OCI-LY7 (cell line): ENCODE data around the gene GPR137C. TPM values are rescaled to one million over a fixed set of nuclear protein-coding genes. Genes with fewer than 3 reads are reported as not detected.

ENCODE experiments used
- BruUV-seq: library from RNA; stranded (reverse); fragments of 400-500 nt; replicated peaks from 2 replicates; lab custom pipeline; 2021; lab: Mats Ljungman, UMichigan
- CTCF ChIA-PET: fragments of 300-600 bp; sonication (Branson Sonifier 250); formaldehyde crosslinking; loops from one replicate; lab custom pipeline; 2022; ENCODE audit warnings: antibody characterized with exemption; ENCODE audit not compliant: unreplicated experiment; lab: Charles Lee
- POLR2A ChIA-PET: fragments of 300-600 bp; sonication (Branson Sonifier 250); formaldehyde crosslinking; loops from one replicate; lab custom pipeline; 2022; ENCODE audit warnings: antibody characterized with exemption; lab: Charles Lee
- DNase-seq: peaks from one replicate; pipeline ENCODE4 v3.0.0-alpha.2; 2015; ENCODE audit warnings: low spot score
- H2AFZ ChIP-seq: fragments of 200-600 bp; sonication (generic), shearing (Covaris generic); 2 replicates; pipeline ENCODE4 v1.6.1; 2014; ENCODE audit warnings: mild to moderate bottlenecking, antibody characterized with exemption, low read length, moderate library complexity
- H3K27ac ChIP-seq: fragments of 200-600 bp; sonication (generic); 2 replicates; pipeline ENCODE4 v1.5.1; 2014; ENCODE audit warnings: mixed run types, low read depth, mild to moderate bottlenecking, moderate library complexity, low read length, inconsistent platforms; ENCODE audit not compliant: poor library complexity, severe bottlenecking
- H3K36me3 ChIP-seq: fragments of 200-600 bp; sonication (generic); 2 replicates; pipeline ENCODE4 v1.6.1; 2014; ENCODE audit warnings: mild to moderate bottlenecking, antibody characterized with exemption, low read length, moderate library complexity, mixed read lengths; ENCODE audit not compliant: insufficient read depth
- H3K4me1 ChIP-seq: fragments of 200-600 bp; sonication (generic); 2 replicates; pipeline ENCODE4 v1.5.1; 2014; ENCODE audit warnings: mild to moderate bottlenecking, low read length; ENCODE audit not compliant: insufficient read depth, poor library complexity, severe bottlenecking
- H3K4me2 ChIP-seq: fragments of 200-600 bp; sonication (generic); 2 replicates; pipeline ENCODE4 v1.6.1; 2014; ENCODE audit warnings: mild to moderate bottlenecking, low read length
- H3K4me3 ChIP-seq: fragments of 200-600 bp; sonication (generic); 2 replicates; pipeline ENCODE4 v1.5.1; 2014; ENCODE audit warnings: mild to moderate bottlenecking, low read depth, low read length; ENCODE audit not compliant: poor library complexity, severe bottlenecking
- H3K79me2 ChIP-seq: fragments of 200-600 bp; sonication (generic); 2 replicates; pipeline ENCODE4 v1.6.1; 2016; ENCODE audit warnings: low read depth, mild to moderate bottlenecking, low read length, moderate library complexity, mixed read lengths; ENCODE audit not compliant: insufficient read depth
- H3K9me2 ChIP-seq: fragments of 200-600 bp; sonication (generic); 2 replicates; pipeline ENCODE4 v1.6.1; 2016; ENCODE audit warnings: mild to moderate bottlenecking, low read length, mixed read lengths; ENCODE audit not compliant: insufficient read depth
- H3K9me3 ChIP-seq: fragments of 200-600 bp; sonication (generic); 2 replicates; pipeline ENCODE4 v1.6.1; 2014; ENCODE audit warnings: mild to moderate bottlenecking, mixed run types, low read length, mixed read lengths
- H4K20me1 ChIP-seq: fragments of 200-600 bp; sonication (generic); 2 replicates; pipeline ENCODE4 v1.6.1; 2014; ENCODE audit warnings: mild to moderate bottlenecking, antibody characterized with exemption, low read length, moderate library complexity, mixed read lengths; ENCODE audit not compliant: insufficient read depth
- EZH2phosphoT487 ChIP-seq: fragments of 200-600 bp; sonication (generic); IDR thresholded peaks from 2 replicates; pipeline ENCODE4 v1.6.1; 2018; ENCODE audit warnings: low read depth, borderline replicate concordance, mild to moderate bottlenecking, mixed run types, antibody characterized with exemption, low read length, moderate library complexity, mixed read lengths
- intact Hi-C: fragments of 100-400 bp; cut with micrococcal nuclease; formaldehyde crosslinking; loops from one replicate; pipeline ENCODE4 v1.10.0; 2022; ENCODE audit not compliant: unreplicated experiment
- total RNA-seq, 2 experiments: library from RNA; depleted of rRNA in 1 of 2; stranded (reverse); fragments of >200 nt in 1 of 2; shearing (Covaris generic) in 1 of 2; gene quantifications; 2 replicates each; pipeline ENCODE4 v1.2.3, GENCODE V29; 2014 to 2022
- TF ChIP-seq, protein P1 (sequence below): fragments of 200-600 bp; sonication (generic); conservative IDR thresholded peaks from 2 replicates; pipeline ENCODE4 v1.5.1; 2014; ENCODE audit warnings: mild to moderate bottlenecking, antibody characterized with exemption, low read length, moderate library complexity, mixed read lengths

The GPR137C gene
- total RNA-seq, 2 experiments from 2014 or later = 1.1 to 3.9 TPM

GRCh38 chr14:52514046-52514811 lies 38.4 kb upstream of the GPR137C start:
- BruUV-seq = no TSS peak
- POLR2A ChIA-PET = no interaction called here

GRCh38 chr14:52522033-52522432 lies 30.6 kb upstream of the GPR137C start:
- intact Hi-C loops = no loop called here

More at GRCh38 chr14:52514046-52514811, 38.4 kb upstream of the GPR137C start:
- 0 out of 2 replicates have a peak, but pooled peaks cover 3% of the 10 kb centered on the region for H3K9me2 ChIP-seq
- no peak for DNase-seq
- no peak overlapping the region for H3K4me2 ChIP-seq
- TF ChIP-seq EZH2phosphoT487 = no peak
- TF ChIP-seq, protein P1, sequence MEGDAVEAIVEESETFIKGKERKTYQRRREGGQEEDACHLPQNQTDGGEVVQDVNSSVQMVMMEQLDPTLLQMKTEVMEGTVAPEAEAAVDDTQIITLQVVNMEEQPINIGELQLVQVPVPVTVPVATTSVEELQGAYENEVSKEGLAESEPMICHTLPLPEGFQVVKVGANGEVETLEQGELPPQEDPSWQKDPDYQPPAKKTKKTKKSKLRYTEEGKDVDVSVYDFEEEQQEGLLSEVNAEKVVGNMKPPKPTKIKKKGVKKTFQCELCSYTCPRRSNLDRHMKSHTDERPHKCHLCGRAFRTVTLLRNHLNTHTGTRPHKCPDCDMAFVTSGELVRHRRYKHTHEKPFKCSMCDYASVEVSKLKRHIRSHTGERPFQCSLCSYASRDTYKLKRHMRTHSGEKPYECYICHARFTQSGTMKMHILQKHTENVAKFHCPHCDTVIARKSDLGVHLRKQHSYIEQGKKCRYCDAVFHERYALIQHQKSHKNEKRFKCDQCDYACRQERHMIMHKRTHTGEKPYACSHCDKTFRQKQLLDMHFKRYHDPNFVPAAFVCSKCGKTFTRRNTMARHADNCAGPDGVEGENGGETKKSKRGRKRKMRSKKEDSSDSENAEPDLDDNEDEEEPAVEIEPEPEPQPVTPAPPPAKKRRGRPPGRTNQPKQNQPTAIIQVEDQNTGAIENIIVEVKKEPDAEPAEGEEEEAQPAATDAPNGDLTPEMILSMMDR = no peak
- H4K20me1 ChIP-seq = no peaks in the 10 kb centered on the region
- no peaks in the 10 kb centered on the region for H3K9me3 ChIP-seq
- no peak overlapping the region for H3K27ac ChIP-seq
- H3K36me3 ChIP-seq = peaks cover 68% of the 10 kb centered on the region
- intact Hi-C loops = no loop called here
- CTCF ChIA-PET = no interaction called here
- no peak overlapping the region for H2AFZ ChIP-seq
- H3K4me1 ChIP-seq = no peaks in the 10 kb centered on the region
- H3K4me3 ChIP-seq = no peak overlapping the region
- H3K79me2 ChIP-seq = no peaks in the 10 kb centered on the region

More at GRCh38 chr14:52522033-52522432, 30.6 kb upstream of the GPR137C start:
- CTCF ChIA-PET = no interaction called here
- no peaks in the 10 kb centered on the region for H3K4me1 ChIP-seq
- DNase-seq = no peak
- no peaks in the 10 kb centered on the region for H3K9me3 ChIP-seq
- H3K79me2 ChIP-seq = no peaks in the 10 kb centered on the region
- BruUV-seq = no TSS peak
- H4K20me1 ChIP-seq = no peaks in the 10 kb centered on the region
- POLR2A ChIA-PET = interaction anchor here (1.6 kb wide), 1 partner anchor 13 kb away, joined by 3 read pairs; no protein-coding TSS in a partner anchor
- no peaks in the 10 kb centered on the region for H3K9me2 ChIP-seq
- peaks cover 50% of the 10 kb centered on the region for H3K36me3 ChIP-seq
- TF ChIP-seq, protein P1 = no peak
- TF ChIP-seq EZH2phosphoT487 = no peak
- no peak overlapping the region for H3K27ac ChIP-seq
- no peak overlapping the region for H3K4me3 ChIP-seq
- no peak overlapping the region for H2AFZ ChIP-seq
- no peak overlapping the region for H3K4me2 ChIP-seq
